Keratinocyte (primary cell): ENCODE results near the gene XG.

Source experiments
- CTCF ChIP-seq, 3 experiments: IDR thresholded peaks in 1 of 3; conservative IDR thresholded peaks in 1 of 3; optimal IDR thresholded peaks in 1 of 3; 2 replicates in 2 of 3; 3 replicates in 1 of 3; pipeline versions ENCODE3 to v1.5.1; 2011; ENCODE audit warnings: low read length in 3 of 3, mild to moderate bottlenecking in 3 of 3, moderate library complexity in 2 of 3, control low read depth in 1 of 3, inconsistent platforms in 1 of 3; ENCODE audit not compliant: insufficient read depth in 2 of 3; ENCODE audit errors: extremely low read depth in 1 of 3
- EZH2 ChIP-seq: IDR thresholded peaks from one replicate; pipeline ENCODE4 v1.6.1; 2012; ENCODE audit warnings: inconsistent platforms, mild to moderate bottlenecking, low read length, moderate library complexity

- TF ChIP-seq CTCF (optimal IDR thresholded peaks at IDR 0.05 in 1 of 3, IDR thresholded peaks at IDR 0.05 in 1 of 3, conservative IDR thresholded peaks at IDR 0.05 in 1 of 3; ENCODE audit: extremely low read depth in 1 of 3, insufficient read depth in 2 of 3, low read length in 3 of 3): no peak
- TF ChIP-seq EZH2: no peak
Observed at GRCh38 chrX:2848871-2849301, 97.0 kb downstream of the XG start.
